ENCODE measurements around the gene MIR17HG.

- TF ChIP-seq CTCF (conservative IDR thresholded peaks at IDR 0.05; ENCODE audit: low read depth, low read length) (no peak), EZH2 (IDR thresholded peaks at IDR 0.05; ENCODE audit: low read length, unreplicated experiment) (no peak), EZH2phosphoT487 (IDR thresholded peaks at IDR 0.05; ENCODE audit: borderline replicate concordance, low read length) (no peak)
Observed at GRCh38 chr13:91346850-91347201, 661 bp upstream of the MIR17HG start.
